Activated naive CD4-positive, alpha-beta T cell treated with Interleukin-2 at 50 U/mL for 16 hours (primary cell): ENCODE results near the gene SHLD2.
"Not testable (repeated sequence)": the region's sequence is repeated elsewhere in the genome, so short reads cannot be mapped to it uniquely, and the experiment has no call there.

Experiments
- DNase-seq: peaks from one replicate; pipeline ENCODE4 v3.0.0-alpha.2; 2020

SHLD2 gene

DNA sequence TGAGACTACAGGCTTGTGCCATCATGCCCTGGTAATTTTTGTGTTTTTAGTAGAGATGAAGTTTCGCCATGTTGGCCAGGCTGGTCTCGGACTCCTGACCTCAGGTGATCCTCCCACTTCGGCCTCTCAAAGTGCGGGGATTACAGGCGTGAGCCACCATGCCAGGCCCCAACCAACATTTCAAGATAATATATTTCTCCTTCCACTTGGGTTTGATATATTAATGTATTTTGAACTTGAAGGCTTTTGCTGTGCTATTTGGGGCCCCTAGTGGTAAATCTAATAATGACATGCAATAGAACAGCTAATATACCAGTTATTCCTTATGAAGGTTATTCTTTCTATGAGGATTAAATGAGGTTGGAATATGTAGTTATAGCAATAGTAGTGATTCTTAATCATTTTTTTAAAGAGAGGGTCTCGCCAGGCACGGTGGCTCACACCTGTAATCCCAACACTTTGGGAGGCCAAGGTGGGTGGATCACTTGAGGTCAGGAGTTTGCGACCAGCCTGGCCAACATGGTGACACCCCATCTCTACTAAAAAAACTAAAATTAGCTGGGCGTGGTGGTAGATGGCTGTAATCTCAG lies 54.1 kb downstream of the SHLD2 start:
- DNase-seq: not testable (repeated sequence)

DNA sequence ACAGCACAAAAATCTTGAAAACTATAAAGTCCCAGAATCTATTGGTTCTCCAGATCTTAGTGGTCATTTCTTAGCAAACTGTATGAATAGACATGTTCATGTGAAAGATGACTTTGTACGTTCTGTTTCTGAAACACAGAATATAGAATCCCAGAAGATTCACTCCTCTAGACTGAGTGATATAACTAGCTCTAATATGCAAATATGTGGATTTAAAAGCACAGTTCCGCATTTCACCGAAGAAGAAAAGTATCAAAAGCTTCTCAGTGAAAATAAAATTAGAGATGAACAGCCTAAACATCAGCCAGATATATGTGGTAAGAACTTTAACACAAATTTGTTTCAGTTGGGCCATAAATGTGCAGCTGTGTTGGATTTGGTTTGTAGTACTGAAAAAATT lies 56.5 kb downstream of the SHLD2 start:
- not testable (repeated sequence) for DNase-seq

DNA sequence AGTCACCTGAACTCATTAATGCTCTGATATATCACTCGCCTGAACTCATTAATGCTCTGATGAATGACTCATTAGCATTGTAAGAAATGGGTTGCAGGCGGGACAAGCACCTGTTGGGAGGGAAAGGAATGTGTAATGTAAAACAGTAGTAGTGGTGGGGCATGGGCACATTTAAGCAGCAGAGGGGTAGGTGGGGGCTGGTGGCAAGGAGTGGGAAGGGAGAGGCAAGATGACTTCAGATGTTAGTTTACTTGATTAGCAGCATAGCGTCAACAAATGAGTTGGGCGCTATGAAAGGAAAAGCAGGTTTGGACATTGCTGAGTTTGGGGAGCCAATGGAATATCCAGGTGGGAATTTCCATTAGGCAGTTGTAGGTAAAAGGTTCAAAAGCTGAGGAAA lies 61.8 kb downstream of the SHLD2 start:
- not testable (repeated sequence) for DNase-seq

DNA sequence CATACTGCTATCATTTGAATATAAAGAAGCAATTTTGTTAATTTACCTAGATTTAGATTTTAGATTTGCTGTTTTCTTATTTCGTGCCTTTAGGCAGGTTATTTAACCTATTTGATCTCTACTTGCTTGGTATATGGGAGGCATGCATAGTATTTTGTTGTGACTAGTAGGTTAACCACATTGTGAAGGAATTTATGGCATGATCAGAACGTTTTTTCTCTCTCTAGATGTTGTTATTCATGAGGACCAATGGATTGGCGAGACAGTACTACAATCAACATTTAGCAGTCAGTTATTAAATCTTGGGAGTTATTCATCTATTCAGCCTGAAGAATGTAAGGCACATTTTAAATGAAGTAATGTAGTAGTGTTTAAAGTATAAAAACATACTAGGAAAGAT lies 62.8 kb downstream of the SHLD2 start:
- not testable (repeated sequence) for DNase-seq

DNA sequence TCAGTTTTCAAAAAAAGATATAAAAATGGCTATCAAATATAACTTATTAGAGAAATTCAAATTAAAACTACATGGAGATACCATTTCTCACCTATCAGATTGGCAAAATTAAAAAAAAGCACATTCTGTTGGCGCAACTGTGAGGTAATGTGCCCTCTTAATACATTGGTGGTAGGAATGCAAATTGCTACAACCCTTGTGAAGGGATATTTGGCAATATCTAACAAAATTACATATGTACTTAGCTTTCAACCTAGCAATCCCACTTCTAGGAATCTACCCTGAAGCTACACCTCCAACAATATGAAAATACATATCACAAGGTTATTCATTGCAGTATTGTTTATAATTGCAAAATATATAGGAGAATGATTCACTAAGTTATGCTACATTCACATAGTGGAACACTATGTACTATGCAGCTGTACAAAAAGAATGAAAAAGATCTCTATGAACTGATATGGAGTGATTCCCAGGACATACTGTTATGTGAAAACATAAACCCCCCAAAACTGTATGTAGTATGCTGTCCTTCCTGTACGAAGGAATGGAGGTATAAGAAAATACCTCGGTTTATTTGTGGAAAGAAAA lies 67.8 kb downstream of the SHLD2 start:
- DNase-seq: not testable (repeated sequence)

DNA sequence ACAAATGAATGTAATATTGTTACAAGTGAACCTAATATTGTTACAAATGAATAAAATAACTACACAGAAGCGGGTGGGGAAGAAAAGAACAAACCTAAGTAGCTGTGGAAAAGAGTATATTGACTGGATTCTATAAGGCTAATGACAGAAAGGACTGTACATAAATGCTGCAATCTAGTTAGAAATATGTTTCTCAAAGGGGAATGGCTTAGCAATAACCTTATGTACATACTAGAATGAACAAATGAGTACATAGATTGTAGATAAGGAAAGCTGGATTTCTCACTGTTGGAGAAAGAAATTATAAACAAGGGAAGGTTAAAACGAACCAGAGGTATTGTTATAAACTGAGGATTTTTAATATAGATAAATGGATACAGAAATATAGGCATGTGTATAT lies 68.4 kb downstream of the SHLD2 start:
- DNase-seq: not testable (repeated sequence)

DNA sequence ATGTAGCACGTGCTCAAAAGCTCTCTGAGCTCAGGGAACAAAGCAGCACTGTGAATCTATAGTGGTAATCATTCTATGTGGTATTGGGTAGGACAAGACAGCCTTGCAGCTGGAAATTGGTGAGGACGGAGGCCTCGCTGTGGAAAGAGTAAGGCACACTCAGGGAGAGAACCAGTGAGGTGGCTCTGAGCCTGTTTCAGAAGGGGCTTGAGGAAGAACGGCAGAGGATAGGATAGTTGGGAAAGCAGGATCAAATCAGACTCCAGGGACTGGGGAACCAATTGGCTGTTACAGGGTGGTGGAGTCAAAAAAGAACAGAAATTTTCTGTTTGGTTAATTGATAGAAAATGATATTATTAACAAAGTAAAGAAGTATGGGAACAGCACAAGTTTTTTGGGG lies 74.9 kb downstream of the SHLD2 start:
- not testable (repeated sequence) for DNase-seq

DNA sequence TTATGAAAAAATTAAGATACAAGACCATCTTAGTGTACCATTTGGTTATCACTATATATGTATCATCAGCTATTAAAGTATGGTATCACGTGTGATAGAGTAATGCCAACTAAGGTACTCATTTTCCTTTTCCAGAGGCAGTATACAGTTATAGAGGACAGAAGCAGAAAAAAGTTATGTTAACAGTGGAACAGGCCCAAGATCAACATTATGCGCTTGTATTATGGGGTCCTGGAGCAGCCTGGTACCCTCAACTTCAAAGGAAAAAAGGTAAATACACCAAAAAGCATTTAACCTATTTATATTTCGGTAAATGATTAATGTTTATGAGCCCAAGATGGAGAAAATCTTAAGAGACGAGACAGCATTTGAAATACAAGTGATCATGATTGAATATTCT lies 75.7 kb downstream of the SHLD2 start:
- not testable (repeated sequence) for DNase-seq

DNA sequence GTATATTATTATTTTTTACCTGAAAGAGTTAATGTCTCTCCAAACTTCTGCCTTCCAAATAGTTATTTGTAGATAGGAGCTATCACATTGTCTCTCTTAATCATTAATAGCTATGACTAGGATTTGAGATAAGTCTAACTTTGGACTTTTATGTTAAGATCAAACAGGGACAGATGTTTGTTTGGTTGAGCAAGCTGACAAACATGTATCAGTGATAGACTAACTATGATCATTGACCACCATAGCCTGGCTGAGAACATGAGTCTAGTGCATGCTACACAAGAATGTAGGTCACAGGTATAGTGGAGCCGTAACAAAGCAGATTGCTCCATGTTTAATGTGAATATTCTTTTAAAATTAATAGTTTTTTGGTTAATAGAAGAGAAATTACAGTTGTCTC lies 76.7 kb downstream of the SHLD2 start:
- not testable (repeated sequence) for DNase-seq

DNA sequence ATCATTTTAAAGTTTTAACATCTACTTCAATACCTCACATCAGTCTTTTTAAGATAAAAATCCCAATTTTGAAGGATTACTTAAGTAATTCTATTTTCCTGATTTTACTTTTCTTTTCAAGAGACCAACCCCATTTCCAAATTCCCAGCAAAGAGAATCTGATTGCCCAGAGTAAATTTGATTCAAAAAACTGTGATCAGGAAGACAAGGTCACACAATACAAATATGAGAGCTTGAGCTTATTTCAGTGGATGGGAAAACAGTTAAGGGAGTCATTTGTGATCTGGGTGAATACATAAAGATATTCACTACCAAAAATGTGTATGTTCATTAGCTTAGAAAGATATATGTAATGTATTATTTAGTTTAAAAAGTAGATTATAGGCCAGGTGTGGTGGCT lies 77.2 kb downstream of the SHLD2 start:
- not testable (repeated sequence) for DNase-seq

DNA sequence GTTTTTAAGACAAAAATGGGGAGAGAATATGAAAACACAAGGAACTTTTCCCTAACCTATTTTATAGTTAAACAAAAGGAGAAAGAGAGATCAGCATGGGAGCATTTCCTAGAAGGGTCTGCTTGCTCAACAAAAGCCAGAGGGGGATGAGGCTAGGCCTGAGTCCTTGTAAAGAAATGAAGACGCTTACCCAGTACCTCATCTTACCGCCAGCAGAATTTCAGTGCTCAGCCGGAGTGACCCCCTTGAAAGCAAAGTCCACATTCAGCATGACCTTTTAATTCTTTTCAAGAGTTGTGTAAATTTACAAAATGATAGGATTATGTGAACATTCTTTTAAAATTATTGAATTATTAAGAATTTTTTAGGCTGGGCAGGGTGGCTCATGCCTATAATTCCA lies 82.6 kb downstream of the SHLD2 start:
- not testable (repeated sequence) for DNase-seq

DNA sequence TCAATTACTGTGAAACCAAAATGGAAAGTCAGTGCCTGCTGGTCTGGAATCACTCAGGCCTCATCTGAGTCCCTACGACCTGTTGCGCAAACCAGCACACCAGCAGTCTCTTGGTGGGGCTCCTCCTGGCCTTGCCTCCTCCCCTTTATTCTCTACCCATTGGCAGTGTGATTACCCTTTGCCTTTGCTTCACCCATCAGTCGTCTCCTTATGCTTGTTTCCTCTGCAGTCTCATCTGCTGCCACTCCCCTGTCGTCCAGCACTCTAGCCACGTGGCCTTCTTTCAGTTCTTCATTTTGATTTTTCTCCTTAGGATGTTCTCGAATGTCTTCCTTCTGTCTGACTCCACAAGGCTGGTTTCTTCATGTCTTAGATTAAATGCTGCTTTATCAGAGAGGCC lies 89.4 kb downstream of the SHLD2 start:
- not testable (repeated sequence) for DNase-seq

DNA sequence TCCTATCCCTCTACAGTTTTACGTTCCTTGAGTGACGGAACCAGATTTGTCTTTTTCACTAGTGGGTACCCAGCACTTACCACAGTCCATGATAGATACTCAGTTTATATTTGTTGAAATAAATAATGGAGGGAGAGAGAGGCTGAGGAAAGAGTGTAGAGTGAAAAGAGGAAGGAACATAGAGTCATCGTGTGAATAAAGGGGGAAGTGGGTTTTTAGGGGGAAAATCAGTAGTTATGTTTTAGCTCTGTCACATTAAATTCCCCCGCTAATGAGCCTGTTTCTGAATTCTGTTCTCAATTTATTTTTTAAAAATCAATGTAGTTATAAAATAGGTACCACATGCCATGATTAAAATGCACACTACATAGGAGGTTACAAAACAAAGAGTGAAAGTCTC lies 91.0 kb downstream of the SHLD2 start:
- not testable (repeated sequence) for DNase-seq

DNA sequence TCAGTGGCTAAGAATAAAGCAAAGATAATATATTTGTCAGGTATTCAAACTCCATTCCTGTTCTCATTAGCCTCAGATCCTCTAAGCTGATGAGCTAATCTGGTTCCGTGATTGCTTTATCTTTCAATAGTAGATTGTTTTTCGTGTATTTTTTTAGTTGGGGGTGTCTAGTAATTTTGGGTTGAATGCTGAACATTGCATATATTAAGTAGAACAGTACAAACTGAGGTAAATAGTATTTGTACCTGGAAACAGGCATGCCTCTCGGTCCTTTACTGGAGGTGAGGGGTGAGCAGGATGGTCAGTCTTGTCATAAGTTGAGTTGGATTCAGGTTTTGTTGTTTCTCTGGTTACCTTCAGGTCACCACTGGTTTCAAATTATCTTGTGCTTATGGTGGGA lies 92.6 kb downstream of the SHLD2 start:
- not testable (repeated sequence) for DNase-seq

DNA sequence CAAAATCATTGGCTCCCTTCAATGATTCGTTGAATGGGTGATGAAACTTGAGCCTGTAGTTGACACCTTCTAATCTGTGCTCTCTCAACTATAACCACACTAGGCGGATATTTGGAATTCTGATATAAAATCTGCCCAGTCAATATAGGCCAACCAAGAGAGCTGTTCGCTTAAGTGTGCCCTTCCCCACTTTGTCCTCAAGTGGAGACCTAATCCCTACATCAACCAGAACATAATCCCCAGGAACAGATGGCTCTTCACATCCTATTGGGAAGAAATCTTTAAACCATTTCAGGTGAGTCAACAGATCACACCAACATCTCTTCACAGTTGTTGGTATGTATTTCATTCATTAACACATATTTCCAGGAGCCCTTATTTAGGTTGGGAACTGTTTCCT lies 96.8 kb downstream of the SHLD2 start:
- not testable (repeated sequence) for DNase-seq

DNA sequence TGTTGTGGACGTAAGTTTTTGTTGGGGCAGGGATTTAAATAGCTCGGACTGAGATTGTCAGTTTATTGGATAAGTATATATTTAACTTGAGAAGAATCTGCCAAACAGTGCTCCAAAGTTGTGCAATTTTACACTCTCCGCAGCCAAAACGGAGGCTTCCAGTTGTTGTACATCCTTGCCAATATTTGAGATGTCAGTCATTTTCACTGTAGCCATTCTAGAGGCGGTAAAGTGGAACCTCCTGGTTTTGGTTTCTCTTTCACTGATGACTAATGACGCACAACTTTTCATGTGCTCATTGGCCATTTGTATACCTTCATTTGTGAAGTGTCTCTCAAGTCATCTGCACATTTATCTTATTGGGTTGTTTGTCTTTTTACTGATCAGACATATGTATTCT lies 105.9 kb downstream of the SHLD2 start:
- peak; percentile 15 for DNase-seq

DNA sequence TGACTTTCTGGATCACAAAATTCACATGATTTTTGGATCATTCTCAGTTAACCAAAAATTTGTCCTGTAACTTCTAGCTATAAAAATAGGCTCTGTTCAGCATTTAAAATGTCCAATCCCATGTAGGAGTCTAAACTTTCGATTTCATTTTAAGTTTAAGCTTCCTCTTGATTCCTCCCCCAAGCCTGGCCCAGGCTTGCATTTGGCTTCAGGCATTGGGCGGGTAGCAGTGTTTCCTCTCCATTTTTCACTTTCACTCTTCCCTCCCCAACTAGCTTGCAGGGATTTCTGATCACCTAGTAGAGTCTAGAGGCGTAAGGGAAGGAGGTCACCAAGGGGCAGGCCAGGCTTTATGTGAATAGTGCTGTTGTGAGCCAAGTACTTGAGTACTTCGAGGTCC lies 109.8 kb downstream of the SHLD2 start:
- DNase-seq: not testable (repeated sequence)

DNA sequence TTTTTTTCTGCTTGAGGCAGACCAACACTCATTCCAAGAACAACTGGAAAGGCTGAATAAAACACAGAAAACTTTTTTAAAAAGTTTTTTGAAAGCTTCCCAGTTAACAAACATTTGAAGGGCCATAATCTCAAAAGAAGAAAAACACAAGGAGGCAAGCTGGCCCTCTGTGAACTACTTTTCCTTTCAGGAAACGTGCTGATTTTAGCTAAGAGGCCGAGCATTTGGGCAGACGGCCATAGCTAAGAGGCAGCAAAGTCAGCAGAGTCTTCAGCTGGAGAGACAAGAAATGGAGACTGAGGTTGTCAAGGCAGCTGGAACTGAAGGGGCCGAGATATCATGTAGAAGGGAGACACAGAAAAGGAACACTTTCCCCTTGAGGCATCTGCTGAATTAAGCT lies 111.9 kb downstream of the SHLD2 start:
- not testable (repeated sequence) for DNase-seq

DNA sequence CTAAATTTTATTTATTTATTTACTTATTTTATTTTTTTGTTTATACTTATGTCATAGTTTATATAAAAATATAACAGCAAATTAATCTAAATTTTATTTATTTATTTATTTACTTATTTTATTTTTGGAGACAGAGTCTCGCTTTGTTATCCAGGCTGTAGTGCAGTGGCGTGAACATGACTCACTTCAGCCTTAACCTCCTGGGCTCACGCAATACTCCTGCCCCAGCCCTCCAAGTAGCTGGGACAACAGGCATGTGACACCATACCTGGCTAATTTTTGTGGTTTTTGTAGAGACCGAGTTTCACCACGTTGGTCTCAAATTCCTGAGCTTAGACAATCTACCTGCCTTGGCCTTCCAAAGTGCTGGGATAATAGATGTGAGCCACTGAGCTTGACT lies 115.3 kb downstream of the SHLD2 start:
- not testable (repeated sequence) for DNase-seq

DNA sequence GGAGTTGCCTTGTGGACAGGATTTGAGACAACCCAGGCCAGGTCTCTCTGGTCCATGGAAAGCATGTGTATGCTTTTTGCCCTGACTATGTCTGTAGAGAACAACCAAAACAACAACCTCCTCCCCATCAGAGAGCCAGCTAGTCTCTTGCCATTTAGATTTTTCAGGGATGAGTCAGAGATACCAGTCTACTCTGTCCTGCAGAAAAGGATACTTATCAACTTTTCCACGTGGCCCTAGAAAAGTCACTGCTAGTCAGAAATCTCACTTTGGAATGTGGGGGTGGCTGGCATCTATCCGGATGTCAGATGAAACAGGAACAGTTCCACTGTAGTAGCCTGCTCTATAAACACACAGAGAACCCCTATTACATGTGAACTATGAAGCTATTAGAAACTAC lies 116.8 kb downstream of the SHLD2 start:
- peak; percentile 13 for DNase-seq

DNA sequence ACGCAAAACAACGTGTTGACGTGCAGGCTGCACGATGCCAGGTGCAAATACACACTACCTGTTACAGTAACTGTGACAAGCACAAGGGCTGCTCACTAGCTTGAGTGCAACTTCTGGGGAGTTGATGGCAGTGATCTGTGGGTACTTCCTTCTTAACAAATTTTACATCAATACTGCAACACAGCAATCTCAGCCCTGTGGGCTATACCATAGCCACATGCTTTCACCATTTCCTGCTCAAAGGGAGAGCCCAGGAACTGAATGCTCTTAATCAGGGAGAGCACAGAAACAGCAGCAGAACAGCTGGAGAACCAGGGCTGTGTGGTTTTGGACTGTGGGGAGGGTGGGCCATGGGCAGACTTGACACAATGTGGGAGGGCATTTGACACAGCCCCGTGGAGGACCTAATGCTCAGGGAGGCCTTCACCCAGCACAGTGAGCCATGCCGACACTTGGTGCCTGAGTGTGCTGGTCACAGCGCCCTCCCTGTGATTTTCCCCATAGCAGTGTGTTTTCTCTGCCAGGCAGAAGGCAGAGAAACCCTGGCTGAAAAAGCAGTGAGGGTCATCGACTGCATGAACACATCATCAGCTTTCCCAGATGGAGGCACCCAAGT lies 118.3 kb downstream of the SHLD2 start:
- DNase-seq: not testable (repeated sequence)

DNA sequence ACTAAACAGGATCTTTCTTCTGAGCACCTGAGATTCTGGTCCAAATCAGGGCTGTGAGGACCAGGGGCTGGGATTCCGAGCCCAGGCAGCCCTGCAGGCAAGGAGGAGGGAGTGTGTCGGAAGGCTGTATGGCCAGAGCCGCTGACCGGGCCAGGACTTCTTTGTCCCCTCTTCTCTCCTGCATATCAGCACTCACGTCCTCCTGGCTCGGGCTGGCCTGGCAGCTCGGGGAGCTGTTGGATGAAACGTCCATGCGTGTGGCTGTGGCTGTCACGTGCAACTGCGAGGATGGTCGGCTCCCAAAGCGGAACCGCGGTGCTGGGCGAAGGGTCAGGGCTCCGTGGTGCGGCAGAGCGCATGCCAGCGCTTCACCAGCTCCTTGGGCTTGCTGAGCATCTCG lies 118.8 kb downstream of the SHLD2 start:
- not testable (repeated sequence) for DNase-seq

DNA sequence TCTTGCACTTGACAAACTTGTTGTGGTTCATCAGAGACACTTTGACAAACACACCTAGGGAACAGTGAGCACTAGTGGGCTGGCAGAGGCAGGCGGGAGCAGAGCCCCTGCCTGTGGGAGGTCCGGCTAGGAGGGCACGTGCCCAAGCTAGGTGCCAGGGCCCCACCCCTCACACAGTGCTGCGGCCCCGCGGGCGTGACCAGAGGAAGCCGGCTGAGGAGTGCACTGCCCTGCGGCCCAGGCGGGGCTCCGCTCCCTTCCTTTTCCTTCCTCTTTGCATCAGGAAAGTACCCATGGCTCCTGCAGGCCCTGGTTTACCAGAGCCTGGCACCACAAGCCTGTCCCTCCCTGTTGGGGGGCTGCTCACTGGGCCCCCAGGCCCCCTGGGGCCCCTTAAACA lies 121.1 kb downstream of the SHLD2 start:
- not testable (repeated sequence) for DNase-seq

DNA sequence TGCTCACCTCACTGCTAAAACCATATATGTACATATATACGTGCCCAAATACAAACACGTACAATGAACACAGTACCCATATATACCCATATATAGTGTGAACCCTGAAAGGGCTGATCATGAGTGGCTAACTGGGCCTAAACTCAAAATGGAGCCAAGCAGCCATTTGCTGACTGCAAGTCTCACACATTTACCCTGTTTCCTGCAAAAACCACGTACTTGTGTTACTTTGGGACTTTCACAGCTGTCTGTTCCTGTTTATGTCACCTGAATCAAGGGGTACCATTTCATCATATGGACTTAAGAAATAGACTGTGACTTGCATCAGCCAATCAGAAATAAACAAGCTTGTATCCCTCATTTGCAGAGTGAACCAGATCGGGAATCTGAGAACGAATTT lies 124.4 kb downstream of the SHLD2 start:
- DNase-seq: not testable (repeated sequence)

DNA sequence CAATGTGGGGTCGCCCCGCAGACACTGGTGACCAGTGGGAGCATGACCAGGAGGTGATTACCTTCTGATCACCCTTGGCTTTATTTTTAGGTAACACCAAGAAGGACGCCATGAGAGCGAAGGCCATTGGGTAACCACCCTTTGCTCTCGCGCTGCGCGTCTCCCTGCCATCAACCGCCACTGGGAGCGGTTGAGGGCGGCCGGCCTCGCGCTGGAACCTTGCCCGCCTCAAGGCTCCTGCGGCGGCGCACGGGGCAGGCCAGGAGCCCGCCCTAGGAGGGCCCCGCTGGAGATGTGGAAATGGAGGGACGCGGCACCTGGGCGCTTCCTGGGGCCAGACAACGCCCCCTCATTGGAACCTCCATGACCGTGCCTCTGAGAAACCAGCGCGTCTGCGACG lies 127.8 kb downstream of the SHLD2 start:
- DNase-seq: not testable (repeated sequence)
